HL-60 (cell line): ENCODE results near the gene STXBP4.

Source experiments
- DNase-seq, 2 experiments: peaks; one replicate each; pipeline ENCODE4 v3.0.0-alpha.2; 2010 to 2020; ENCODE audit warnings: low read depth in 1 of 2, low spot score in 1 of 2
- H3K27ac ChIP-seq: fragments of 250-450 bp; sonication (Bioruptor Pico); replicated peaks from 2 replicates; pipeline ENCODE4 v1.5.1; 2020; ENCODE audit warnings: mild to moderate bottlenecking, moderate library complexity
- H3K27me3 ChIP-seq: fragments of 250-450 bp; sonication (Bioruptor Pico); 2 replicates; pipeline ENCODE4 v1.5.1; 2021; ENCODE audit warnings: mild to moderate bottlenecking, moderate library complexity; ENCODE audit not compliant: insufficient read depth, poor library complexity, severe bottlenecking
- H3K4me3 ChIP-seq: replicated peaks from 2 replicates; pipeline ENCODE4 v1.5.1; 2011; ENCODE audit warnings: mild to moderate bottlenecking, control low read depth, low read length; ENCODE audit not compliant: insufficient read depth
- GABPA ChIP-seq: IDR thresholded peaks from 2 replicates; pipeline ENCODE4 v1.6.1; 2012; ENCODE audit warnings: low read depth
- POLR2AphosphoS5 ChIP-seq: IDR thresholded peaks from 2 replicates; pipeline ENCODE4 v1.6.1; 2012; ENCODE audit warnings: low read depth
- REST ChIP-seq: IDR thresholded peaks from 2 replicates; pipeline ENCODE4 v1.6.1; 2012; ENCODE audit warnings: low read depth; ENCODE audit not compliant: insufficient replicate concordance
- SPI1 ChIP-seq: IDR thresholded peaks from 2 replicates; pipeline ENCODE4 v1.6.1; 2012; ENCODE audit warnings: low read depth, mild to moderate bottlenecking, borderline replicate concordance
- TF ChIP-seq, protein P1 (sequence below): IDR thresholded peaks from one replicate; pipeline ENCODE4 v1.5.1; 2011; ENCODE audit warnings: low read length, control low read depth, inconsistent platforms; ENCODE audit not compliant: insufficient read depth

Gene STXBP4

GRCh38 chr17:54968988-54969332, 395 bp downstream of the STXBP4 start:
- Histone ChIP-seq H3K27ac (peak overlapping the region; percentile 83), H3K4me3 (peak overlapping the region; percentile 71), H3K27me3 (no peaks in the 10 kb centered on the region)
- peak in 1 of 2 experiments; percentile 9 for DNase-seq
- TF ChIP-seq, protein P1, sequence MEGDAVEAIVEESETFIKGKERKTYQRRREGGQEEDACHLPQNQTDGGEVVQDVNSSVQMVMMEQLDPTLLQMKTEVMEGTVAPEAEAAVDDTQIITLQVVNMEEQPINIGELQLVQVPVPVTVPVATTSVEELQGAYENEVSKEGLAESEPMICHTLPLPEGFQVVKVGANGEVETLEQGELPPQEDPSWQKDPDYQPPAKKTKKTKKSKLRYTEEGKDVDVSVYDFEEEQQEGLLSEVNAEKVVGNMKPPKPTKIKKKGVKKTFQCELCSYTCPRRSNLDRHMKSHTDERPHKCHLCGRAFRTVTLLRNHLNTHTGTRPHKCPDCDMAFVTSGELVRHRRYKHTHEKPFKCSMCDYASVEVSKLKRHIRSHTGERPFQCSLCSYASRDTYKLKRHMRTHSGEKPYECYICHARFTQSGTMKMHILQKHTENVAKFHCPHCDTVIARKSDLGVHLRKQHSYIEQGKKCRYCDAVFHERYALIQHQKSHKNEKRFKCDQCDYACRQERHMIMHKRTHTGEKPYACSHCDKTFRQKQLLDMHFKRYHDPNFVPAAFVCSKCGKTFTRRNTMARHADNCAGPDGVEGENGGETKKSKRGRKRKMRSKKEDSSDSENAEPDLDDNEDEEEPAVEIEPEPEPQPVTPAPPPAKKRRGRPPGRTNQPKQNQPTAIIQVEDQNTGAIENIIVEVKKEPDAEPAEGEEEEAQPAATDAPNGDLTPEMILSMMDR: no peak
- no peak for TF ChIP-seq GABPA
- TF ChIP-seq REST: no peak
- no peak for TF ChIP-seq SPI1
- no peak for TF ChIP-seq POLR2AphosphoS5

GRCh38 chr17:54969658-54970572, 1.4 kb downstream of the STXBP4 start:
- H3K27me3 ChIP-seq: no peaks in the 10 kb centered on the region
- DNase-seq: no peak

GRCh38 chr17:54971147-54971546, 2.6 kb downstream of the STXBP4 start:
- Histone ChIP-seq H3K4me3 (no peak overlapping the region), H3K27ac (no peak overlapping the region), H3K27me3 (no peaks in the 10 kb centered on the region)
- DNase-seq: no peak
- TF ChIP-seq POLR2AphosphoS5 (no peak), GABPA (no peak)

More at GRCh38 chr17:54969658-54970572, 1.4 kb downstream of the STXBP4 start:
- no peak for TF ChIP-seq SPI1
- TF ChIP-seq REST: no peak
- no peak for TF ChIP-seq GABPA
- TF ChIP-seq POLR2AphosphoS5: no peak
- TF ChIP-seq, protein P1: no peak
- H3K27ac ChIP-seq: no peak overlapping the region
- H3K4me3 ChIP-seq: peak overlapping the region; percentile 71; the same call in 1 of the 2 replicates

- no peak overlapping the region for H3K27ac ChIP-seq
- TF ChIP-seq REST (no peak), SPI1 (no peak), GABPA (no peak), POLR2AphosphoS5 (no peak)
- TF ChIP-seq, protein P1: no peak
- no peak overlapping the region for H3K4me3 ChIP-seq
- DNase-seq: no peak
- no peaks in the 10 kb centered on the region for H3K27me3 ChIP-seq
Observed at GRCh38 chr17:54971901-54972300, 3.3 kb downstream of the STXBP4 start.
